HepG2 (cell line): ENCODE results near the gene NAPB. TPM values are rescaled to one million over a fixed set of nuclear protein-coding genes. Genes with fewer than 3 reads are reported as not detected.

Source experiments
- MAX ChIP-seq: IDR thresholded peaks from 2 replicates; pipeline ENCODE4 v1.6.1; 2012; ENCODE audit warnings: inconsistent platforms
- MED13 ChIP-seq: sonication (generic); formaldehyde crosslinking; IDR thresholded peaks from 2 replicates; pipeline ENCODE4 v1.5.0; 2020; ENCODE audit warnings: missing genetic modification reagents
- NONO ChIP-seq, 2 experiments: fragments of 450-650 bp in 1 of 2; sonication (generic) in 1 of 2; formaldehyde crosslinking in 1 of 2; IDR thresholded peaks in 1 of 2; conservative IDR thresholded peaks in 1 of 2; 2 replicates each; pipeline versions ENCODE4 v1.6.1 to v1.8.0; 2017 to 2022; ENCODE audit warnings: mild to moderate bottlenecking in 1 of 2, missing genetic modification reagents in 1 of 2, moderate library complexity in 1 of 2
- RAD21 ChIP-seq: fragments of 450-650 bp; formaldehyde crosslinking; IDR thresholded peaks from 2 replicates; pipeline ENCODE4 v1.5.0; 2020; ENCODE audit warnings: mild to moderate bottlenecking
- TFDP1 ChIP-seq: IDR thresholded peaks from 2 replicates; pipeline ENCODE4 v1.6.1; 2016; ENCODE audit warnings: missing compliant biosample characterization, missing genetic modification reagents, borderline replicate concordance
- THAP7 ChIP-seq: sonication (generic); formaldehyde crosslinking; IDR thresholded peaks from 2 replicates; pipeline ENCODE4 v1.8.1; 2023; ENCODE audit warnings: mild to moderate bottlenecking, missing genetic modification reagents
- YY1 ChIP-seq: IDR thresholded peaks from 2 replicates; pipeline ENCODE4 v1.6.1; 2011; ENCODE audit warnings: low read length, low read depth, moderate library complexity, mild to moderate bottlenecking; ENCODE audit not compliant: insufficient read depth, insufficient replicate concordance
- ZBTB2 ChIP-seq: sonication (generic); formaldehyde crosslinking; IDR thresholded peaks from 2 replicates; pipeline ENCODE4 v1.8.0; 2022; ENCODE audit warnings: low read depth, missing genetic modification reagents
- ZC3H4 ChIP-seq: sonication (generic); formaldehyde crosslinking; IDR thresholded peaks from 2 replicates; pipeline ENCODE4 v1.4.0; 2020; ENCODE audit warnings: missing genetic modification reagents, borderline replicate concordance
- ZGPAT ChIP-seq: IDR thresholded peaks from 2 replicates; pipeline ENCODE4 v1.6.1; 2016; ENCODE audit warnings: mild to moderate bottlenecking
- ZKSCAN8 ChIP-seq: IDR thresholded peaks from 2 replicates; pipeline ENCODE4 v1.6.1; 2016; ENCODE audit warnings: borderline replicate concordance, missing genetic modification reagents, missing compliant biosample characterization
- ZNF232 ChIP-seq: sonication (generic); formaldehyde crosslinking; IDR thresholded peaks from 2 replicates; pipeline ENCODE4 v1.4.0; 2020; ENCODE audit warnings: missing genetic modification reagents, borderline replicate concordance
- ZNF235 ChIP-seq: sonication (generic); formaldehyde crosslinking; IDR thresholded peaks from 2 replicates; pipeline ENCODE4 v1.8.1; 2023; ENCODE audit warnings: mild to moderate bottlenecking, missing genetic modification reagents, borderline replicate concordance
- ZNF280B ChIP-seq: sonication (generic); formaldehyde crosslinking; IDR thresholded peaks from 2 replicates; pipeline ENCODE4 v1.5.0; 2020; ENCODE audit warnings: missing genetic modification reagents, mild to moderate bottlenecking, borderline replicate concordance
- ZNF367 ChIP-seq: sonication (generic); formaldehyde crosslinking; IDR thresholded peaks from 2 replicates; pipeline ENCODE4 v1.4.0; 2020; ENCODE audit warnings: missing genetic modification reagents, borderline replicate concordance
- ZNF414 ChIP-seq: sonication (generic); formaldehyde crosslinking; IDR thresholded peaks from 2 replicates; pipeline ENCODE4 v1.5.0; 2020; ENCODE audit warnings: missing genetic modification reagents
- ZNF564 ChIP-seq: sonication (generic); formaldehyde crosslinking; IDR thresholded peaks from 2 replicates; pipeline ENCODE4 v1.8.1; 2023; ENCODE audit warnings: mild to moderate bottlenecking, missing genetic modification reagents
- ZNF816 ChIP-seq: sonication (generic); formaldehyde crosslinking; IDR thresholded peaks from 2 replicates; pipeline ENCODE4 v1.8.0; 2022; ENCODE audit warnings: missing genetic modification reagents, mild to moderate bottlenecking, borderline replicate concordance
- polyA plus RNA-seq, 8 experiments: library from polyadenylated mRNA; depleted of rRNA in 3 of 8; stranded (reverse) in 7 of 8; unstranded in 1 of 8; fragments of >200 nt; fragmentation: Illumina TruSeq in 4 of 8; extraction: Trizol in 4 of 8; gene quantifications; 2 replicates each; pipeline versions ENCODE4 v1.2.1 to v1.2.3, GENCODE V29; 2011 to 2016; ENCODE audit warnings: low read depth in 4 of 8, missing spikeins in 1 of 8, mixed read lengths in 1 of 8; ENCODE audit not compliant: insufficient read depth in 1 of 8
- total RNA-seq, 5 experiments: library from RNA; depleted of rRNA; stranded (reverse); fragments of >200 nt; fragmentation: Illumina TruSeq; extraction: Trizol; gene quantifications; 2 replicates each; pipeline ENCODE4 v1.2.3, GENCODE V29; 2016; ENCODE audit warnings: low read depth in 1 of 5
- TF ChIP-seq, protein P1 (sequence below): sonication (generic); formaldehyde crosslinking; IDR thresholded peaks from 2 replicates; pipeline ENCODE4 v1.8.1; 2023; ENCODE audit warnings: mild to moderate bottlenecking, missing genetic modification reagents, borderline replicate concordance

NAPB gene
- total and polyA plus RNA-seq, 2 of the 13 experiments (the other 11 are each of a cell fraction or from before 2014, with no cell fraction given) = 15.2 to 16.1 TPM

- no peak for TF ChIP-seq THAP7 (CRISPR knock-in tag)
- TF ChIP-seq ZGPAT (CRISPR knock-in tag) = no peak; the same call in 1 of the 2 replicates
- TF ChIP-seq ZKSCAN8 (CRISPR knock-in tag) = no peak
- no peak; the same call in 1 of the 2 replicates for TF ChIP-seq MED13 (CRISPR knock-in tag)
- peak; percentile 83; the same call in 1 of the 2 replicates for TF ChIP-seq ZBTB2 (CRISPR knock-in tag)
- TF ChIP-seq MAX = peak; percentile 89
- TF ChIP-seq, protein P1, sequence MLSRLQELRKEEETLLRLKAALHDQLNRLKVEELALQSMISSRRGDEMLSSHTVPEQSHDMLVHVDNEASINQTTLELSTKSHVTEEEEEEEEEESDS (CRISPR knock-in tag) = 0 out of 2 replicates have a peak, but pooled peaks have one; percentile 77
- TF ChIP-seq ZNF235 (CRISPR knock-in tag) = peak; percentile 85; the same call in 1 of the 2 replicates
- no peak for TF ChIP-seq NONO (IDR thresholded peaks at IDR 0.05)
- peak; percentile 56 for TF ChIP-seq NONO (CRISPR knock-in tag; conservative IDR thresholded peaks at IDR 0.05)
- TF ChIP-seq YY1 = no peak
- no peak; the same call in 1 of the 2 replicates for TF ChIP-seq ZNF280B
- peak; percentile 26; the same call in 1 of the 2 replicates for TF ChIP-seq ZNF816
- peak; percentile 77; the same call in 1 of the 2 replicates for TF ChIP-seq ZC3H4
- no peak; the same call in 1 of the 2 replicates for TF ChIP-seq ZNF232 (CRISPR knock-in tag)
- peak; percentile 33; the same call in 1 of the 2 replicates for TF ChIP-seq RAD21 (CRISPR knock-in tag)
- TF ChIP-seq ZNF414 (CRISPR knock-in tag) = no peak
- no peak; the same call in 1 of the 2 replicates for TF ChIP-seq ZNF564 (CRISPR knock-in tag)
- no peak for TF ChIP-seq ZNF367
- TF ChIP-seq TFDP1 (CRISPR knock-in tag) = peak; percentile 33; the same call in 1 of the 2 replicates
These were observed 70.1 kb downstream of the NAPB start (continued) for GRCh38 chr20:23350904-23351838.
